Smooth muscle cell (in vitro differentiated cells): Measurements from ENCODE around the gene GOLGA2. TPM values are rescaled to one million over a fixed set of nuclear protein-coding genes. Genes with fewer than 3 reads are reported as not detected.

Experiments used
- DNase-seq: peaks from one replicate; lab custom pipeline; 2025; ENCODE audit not compliant: unreplicated experiment; lab: John Stamatoyannopoulos, UW
- H2AFZ ChIP-seq: fragments of 200-600 bp; sonication (generic); 2 replicates; pipeline ENCODE4 v1.6.0; 2016; ENCODE audit warnings: antibody characterized with exemption, low read depth, mild to moderate bottlenecking
- H3F3A ChIP-seq: fragments of 200-600 bp; sonication (generic); 2 replicates; pipeline ENCODE4 v1.6.0; 2017; ENCODE audit warnings: antibody characterized with exemption, low read depth
- H3K27ac ChIP-seq: fragments of 200-600 bp; sonication (generic); 2 replicates; pipeline ENCODE4 v1.5.1; 2016; ENCODE audit warnings: low read depth, mild to moderate bottlenecking
- H3K27me3 ChIP-seq: fragments of 200-600 bp; sonication (generic); 2 replicates; pipeline ENCODE4 v1.6.1; 2016; ENCODE audit warnings: low read depth, mild to moderate bottlenecking
- H3K36me3 ChIP-seq: fragments of 200-600 bp; sonication (generic); 2 replicates; pipeline ENCODE4 v1.5.1; 2016; ENCODE audit warnings: low read depth
- H3K4me1 ChIP-seq: fragments of 200-600 bp; sonication (generic); 2 replicates; pipeline ENCODE4 v1.5.1; 2016; ENCODE audit warnings: low read depth
- H3K4me2 ChIP-seq: fragments of 200-600 bp; sonication (generic); 2 replicates; pipeline ENCODE4 v1.6.0; 2016; ENCODE audit warnings: mild to moderate bottlenecking
- H3K4me3 ChIP-seq: fragments of 200-600 bp; sonication (generic); 2 replicates; pipeline ENCODE4 v1.5.1; 2016; ENCODE audit warnings: mild to moderate bottlenecking
- H3K79me2 ChIP-seq: fragments of 200-600 bp; sonication (generic); 2 replicates; pipeline ENCODE4 v1.6.0; 2016; ENCODE audit warnings: low read depth, mild to moderate bottlenecking
- H3K9ac ChIP-seq: fragments of 200-600 bp; sonication (generic); 2 replicates; pipeline ENCODE4 v1.6.0; 2016; ENCODE audit warnings: low read depth
- H3K9me3 ChIP-seq: fragments of 200-600 bp; sonication (generic); replicated peaks from 2 replicates; pipeline ENCODE4 v1.5.1; 2016; ENCODE audit warnings: low read depth
- H4K20me1 ChIP-seq: fragments of 200-600 bp; sonication (generic); 2 replicates; pipeline ENCODE4 v1.6.0; 2016; ENCODE audit warnings: low read depth
- WGBS: methylation state at CpG from one replicate; pipeline ENCODE4 v1.1.7; 2016; ENCODE audit warnings: low lambda C conversion rate; 5-methylcytosine and 5-hydroxymethylcytosine counted together
- polyA plus RNA-seq: library from polyadenylated mRNA; unstranded; fragments of >200 nt; fragmentation: Nextera tagmentation; extraction: Ambion mirVana; gene quantifications from 2 replicates; pipeline ENCODE4 v1.2.1, GENCODE V29; 2016
- total RNA-seq: library from RNA; depleted of rRNA; stranded (reverse); fragments of >200 nt; gene quantifications from 2 replicates; pipeline ENCODE4 v1.2.3, GENCODE V29; 2014
- TF ChIP-seq, protein P1 (sequence below): fragments of 200-600 bp; sonication (generic); IDR thresholded peaks from 2 replicates; pipeline ENCODE4 v1.5.1; 2017; ENCODE audit warnings: borderline replicate concordance, mild to moderate bottlenecking, antibody characterized with exemption; ENCODE audit not compliant: insufficient read depth, poor library complexity, severe bottlenecking

Gene GOLGA2, protein sequence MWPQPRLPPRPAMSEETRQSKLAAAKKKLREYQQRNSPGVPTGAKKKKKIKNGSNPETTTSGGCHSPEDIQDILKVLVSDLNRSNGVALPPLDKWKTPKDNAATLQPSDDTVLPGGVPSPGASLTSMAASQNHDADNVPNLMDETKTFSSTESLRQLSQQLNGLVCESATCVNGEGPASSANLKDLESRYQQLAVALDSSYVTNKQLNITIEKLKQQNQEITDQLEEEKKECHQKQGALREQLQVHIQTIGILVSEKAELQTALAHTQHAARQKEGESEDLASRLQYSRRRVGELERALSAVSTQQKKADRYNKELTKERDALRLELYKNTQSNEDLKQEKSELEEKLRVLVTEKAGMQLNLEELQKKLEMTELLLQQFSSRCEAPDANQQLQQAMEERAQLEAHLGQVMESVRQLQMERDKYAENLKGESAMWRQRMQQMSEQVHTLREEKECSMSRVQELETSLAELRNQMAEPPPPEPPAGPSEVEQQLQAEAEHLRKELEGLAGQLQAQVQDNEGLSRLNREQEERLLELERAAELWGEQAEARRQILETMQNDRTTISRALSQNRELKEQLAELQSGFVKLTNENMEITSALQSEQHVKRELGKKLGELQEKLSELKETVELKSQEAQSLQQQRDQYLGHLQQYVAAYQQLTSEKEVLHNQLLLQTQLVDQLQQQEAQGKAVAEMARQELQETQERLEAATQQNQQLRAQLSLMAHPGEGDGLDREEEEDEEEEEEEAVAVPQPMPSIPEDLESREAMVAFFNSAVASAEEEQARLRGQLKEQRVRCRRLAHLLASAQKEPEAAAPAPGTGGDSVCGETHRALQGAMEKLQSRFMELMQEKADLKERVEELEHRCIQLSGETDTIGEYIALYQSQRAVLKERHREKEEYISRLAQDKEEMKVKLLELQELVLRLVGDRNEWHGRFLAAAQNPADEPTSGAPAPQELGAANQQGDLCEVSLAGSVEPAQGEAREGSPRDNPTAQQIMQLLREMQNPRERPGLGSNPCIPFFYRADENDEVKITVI
- 99.5 and 101 TPM in 2 replicates for total RNA-seq
- 55.4 and 70.1 TPM in 2 replicates for polyA plus RNA-seq

DNA sequence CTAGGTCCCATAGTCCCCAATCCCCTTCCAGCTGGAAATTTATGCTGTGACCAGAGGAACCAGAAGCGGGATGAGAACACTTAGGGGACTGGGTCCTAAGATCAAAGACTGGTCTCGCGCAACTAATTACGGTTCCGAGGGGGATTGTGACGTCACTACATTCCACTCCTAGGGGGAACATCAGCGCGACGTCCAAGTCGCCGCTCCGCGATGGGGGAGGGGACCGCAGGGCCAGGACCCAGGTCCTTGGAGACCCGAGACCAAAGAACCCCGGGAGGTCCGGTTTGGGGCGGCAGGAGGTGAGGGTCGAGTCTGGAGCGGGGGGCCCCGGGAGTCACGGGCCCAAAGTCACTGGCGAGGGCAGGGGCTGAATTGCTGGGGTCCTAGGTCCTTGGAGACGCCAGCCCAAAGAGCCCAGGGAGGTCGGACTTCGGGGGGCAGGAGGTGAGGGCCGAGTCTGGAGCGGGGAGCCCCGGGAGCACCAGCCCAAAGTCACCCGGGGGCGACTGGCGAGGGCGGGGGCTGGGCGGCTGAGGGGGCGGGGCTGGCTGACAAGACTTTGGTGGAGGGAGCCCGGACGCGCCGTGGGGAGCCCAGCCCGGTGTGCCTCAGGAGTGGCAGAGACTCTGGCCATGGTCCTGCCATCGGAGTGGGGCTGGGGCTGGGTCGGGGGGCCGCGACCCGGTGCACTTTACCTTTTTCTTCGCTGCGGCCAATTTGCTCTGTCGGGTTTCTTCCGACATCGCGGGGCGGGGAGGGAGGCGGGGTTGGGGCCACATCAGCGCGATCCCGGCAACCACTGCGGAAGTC, at the start of gene GOLGA2:
GOLGA2 (minus strand) TSS at position 810 of the 810 bp plus-strand sequence; CDS start at position 779, 31 bp downstream.
- Histone ChIP-seq H4K20me1 (peaks cover 44% of the 10 kb centered on the region), H3K9me3 (no peaks in the 10 kb centered on the region), H3K4me2 (peak within 1 kb of the TSS; percentile 92), H3K79me2 (peaks cover 59% of the 10 kb centered on the region), H3K27ac (peak within 1 kb of the TSS; percentile 98), H3K4me1 (peaks cover 11% of the 10 kb centered on the region), H3K9ac (peak within 1 kb of the TSS; percentile 100), H2AFZ (peak within 1 kb of the TSS; percentile 41), H3K27me3 (no peaks in the 10 kb centered on the region), H3F3A (no peaks in the 10 kb centered on the region), H3K4me3 (peak within 1 kb of the TSS; percentile 96), H3K36me3 (peaks cover 11% of the 10 kb centered on the region)
- peak; percentile 88 for DNase-seq
- under 1% methylated on average over 38 of the region's 57 CpGs for WGBS
- TF ChIP-seq, protein P1, sequence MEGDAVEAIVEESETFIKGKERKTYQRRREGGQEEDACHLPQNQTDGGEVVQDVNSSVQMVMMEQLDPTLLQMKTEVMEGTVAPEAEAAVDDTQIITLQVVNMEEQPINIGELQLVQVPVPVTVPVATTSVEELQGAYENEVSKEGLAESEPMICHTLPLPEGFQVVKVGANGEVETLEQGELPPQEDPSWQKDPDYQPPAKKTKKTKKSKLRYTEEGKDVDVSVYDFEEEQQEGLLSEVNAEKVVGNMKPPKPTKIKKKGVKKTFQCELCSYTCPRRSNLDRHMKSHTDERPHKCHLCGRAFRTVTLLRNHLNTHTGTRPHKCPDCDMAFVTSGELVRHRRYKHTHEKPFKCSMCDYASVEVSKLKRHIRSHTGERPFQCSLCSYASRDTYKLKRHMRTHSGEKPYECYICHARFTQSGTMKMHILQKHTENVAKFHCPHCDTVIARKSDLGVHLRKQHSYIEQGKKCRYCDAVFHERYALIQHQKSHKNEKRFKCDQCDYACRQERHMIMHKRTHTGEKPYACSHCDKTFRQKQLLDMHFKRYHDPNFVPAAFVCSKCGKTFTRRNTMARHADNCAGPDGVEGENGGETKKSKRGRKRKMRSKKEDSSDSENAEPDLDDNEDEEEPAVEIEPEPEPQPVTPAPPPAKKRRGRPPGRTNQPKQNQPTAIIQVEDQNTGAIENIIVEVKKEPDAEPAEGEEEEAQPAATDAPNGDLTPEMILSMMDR: no peak

DNA sequence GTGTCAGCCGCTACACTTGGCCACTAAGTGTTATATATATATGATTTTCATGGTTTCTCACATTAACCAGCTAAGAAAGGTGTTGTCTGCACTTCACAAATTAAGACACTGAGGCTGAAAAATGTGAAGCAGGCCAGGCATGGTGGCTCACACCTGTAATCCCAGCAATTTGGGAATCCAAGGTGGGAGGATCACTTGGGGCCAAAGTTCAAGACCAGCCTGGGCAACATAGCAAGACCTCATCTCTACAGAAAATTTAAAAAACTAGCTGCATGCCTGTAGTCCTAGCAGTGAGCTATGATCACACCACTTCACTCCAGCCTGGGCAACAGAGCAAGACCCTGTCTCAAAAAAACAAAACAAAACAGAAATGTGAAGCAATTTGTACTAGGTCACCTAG, 48.6 kb upstream of the GOLGA2 start:
- Histone ChIP-seq H3K27me3 (no peaks in the 10 kb centered on the region), H3K4me3 (no peak overlapping the region), H3K27ac (no peak overlapping the region), H4K20me1 (no peaks in the 10 kb centered on the region), H3F3A (no peaks in the 10 kb centered on the region), H3K79me2 (peaks cover 22% of the 10 kb centered on the region), H3K4me1 (peaks cover 13% of the 10 kb centered on the region), H3K9me3 (no peaks in the 10 kb centered on the region), H3K9ac (no peak overlapping the region), H3K4me2 (no peak overlapping the region), H3K36me3 (no peaks in the 10 kb centered on the region), H2AFZ (no peak overlapping the region)
- TF ChIP-seq, protein P1: no peak
- WGBS: 100% methylated on average over 1 of the region's 1 CpG
- no peak for DNase-seq

DNA sequence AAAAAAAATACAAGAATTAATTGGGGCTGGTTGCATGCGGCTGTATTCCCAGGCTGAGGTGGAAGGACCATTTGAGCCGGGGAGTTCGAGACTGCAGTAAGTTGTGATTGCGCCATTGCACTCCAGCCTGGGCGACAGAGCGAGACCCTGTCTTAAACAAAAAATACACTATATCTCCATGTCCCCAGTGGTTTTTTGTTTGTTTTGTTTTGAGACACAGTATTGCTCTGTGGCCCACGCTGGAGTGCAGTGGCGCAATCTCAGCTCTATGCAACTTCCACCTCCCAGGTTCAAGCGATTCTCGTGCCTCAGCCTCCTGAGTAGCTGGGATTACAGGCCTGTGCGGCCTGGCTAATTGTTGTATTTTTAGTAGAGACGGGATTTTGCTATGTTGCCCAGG, 48.0 kb upstream of the GOLGA2 start:
- peaks cover 13% of the 10 kb centered on the region for H3K4me1 ChIP-seq
- H2AFZ ChIP-seq: no peak overlapping the region
- H3K4me2 ChIP-seq: peak overlapping the region; percentile 95
- no peaks in the 10 kb centered on the region for H3K36me3 ChIP-seq
- no peaks in the 10 kb centered on the region for H3K9me3 ChIP-seq
- H3K9ac ChIP-seq: peak overlapping the region; percentile 87
- peak overlapping the region; percentile 86 for H3K27ac ChIP-seq
- no peaks in the 10 kb centered on the region for H4K20me1 ChIP-seq
- no peaks in the 10 kb centered on the region for H3F3A ChIP-seq
- H3K4me3 ChIP-seq: peak overlapping the region; percentile 74
- DNase-seq: no peak
- WGBS: 85% methylated on average over 12 of the region's 12 CpGs
- peaks cover 22% of the 10 kb centered on the region for H3K79me2 ChIP-seq
- H3K27me3 ChIP-seq: no peaks in the 10 kb centered on the region
- TF ChIP-seq, protein P1: no peak
